IMR-90 (cell line): ENCODE data around the gene STX2. TPM values are rescaled to one million over a fixed set of nuclear protein-coding genes. Genes with fewer than 3 reads are reported as not detected.

Experiments used
- ATAC-seq: fragments of 200-7000 bp; cut with Tn5 transposase; 2 replicates; pipeline ENCODE4 v1.9.1; 2020; ENCODE audit warnings: low read depth, mild to moderate bottlenecking, moderate library complexity
- BruUV-seq: library from RNA; stranded (reverse); fragments of 400-500 nt; replicated peaks from 2 replicates; lab custom pipeline; 2021; lab: Mats Ljungman, UMichigan
- CTCF ChIA-PET: fragments of 300-600 bp; formaldehyde crosslinking; extraction: SDS; loops from one replicate; lab custom pipeline; 2021; ENCODE audit warnings: antibody characterized with exemption; lab: Yijun Ruan, JAX
- POLR2A ChIA-PET: fragments of 300-600 bp; sonication (Branson Sonifier 250); formaldehyde crosslinking; loops from one replicate; lab custom pipeline; 2022; ENCODE audit warnings: antibody characterized with exemption; ENCODE audit not compliant: unreplicated experiment; lab: Charles Lee
- DNase-seq: peaks from one replicate; pipeline ENCODE4 v3.0.0; 2013
- H2AFZ ChIP-seq: replicated peaks from 2 replicates; pipeline ENCODE3; 2013; ENCODE audit warnings: low read length, mild to moderate bottlenecking; ENCODE audit not compliant: poor library complexity
- H2AK5ac ChIP-seq: 2 replicates; pipeline ENCODE4 v1.6.1; 2013; ENCODE audit warnings: low read depth, low read length, inconsistent platforms
- H2AK9ac ChIP-seq: replicated peaks from 2 replicates; pipeline ENCODE3; 2013; ENCODE audit warnings: mild to moderate bottlenecking, low read depth, low read length, moderate library complexity; ENCODE audit not compliant: poor library complexity
- H2BK120ac ChIP-seq: 2 replicates; pipeline ENCODE4 v1.6.1; 2013; ENCODE audit warnings: low read depth, low read length, inconsistent platforms
- H2BK15ac ChIP-seq: 3 replicates; pipeline ENCODE4 v1.6.1; 2013; ENCODE audit warnings: low read depth, low read length, inconsistent platforms
- H2BK20ac ChIP-seq: 2 replicates; pipeline ENCODE4 v1.6.1; 2013; ENCODE audit warnings: low read depth, mild to moderate bottlenecking, inconsistent platforms, low read length, moderate library complexity
- H2BK5ac ChIP-seq: 2 replicates; pipeline ENCODE4 v1.6.1; 2013; ENCODE audit warnings: mild to moderate bottlenecking, low read depth, low read length, inconsistent platforms; ENCODE audit not compliant: poor library complexity, severe bottlenecking
- H3K14ac ChIP-seq: replicated peaks from 2 replicates; pipeline ENCODE4 v1.6.1; 2013; ENCODE audit warnings: low read depth, low read length, inconsistent platforms
- H3K18ac ChIP-seq: 2 replicates; pipeline ENCODE4 v1.6.1; 2013; ENCODE audit warnings: low read depth, low read length, control low read depth
- H3K23ac ChIP-seq: 2 replicates; pipeline ENCODE4 v1.6.1; 2013; ENCODE audit warnings: low read depth, low read length, inconsistent platforms
- H3K27ac ChIP-seq: 2 replicates; pipeline ENCODE4 v1.5.1; 2013; ENCODE audit warnings: mild to moderate bottlenecking, control low read depth, low read length; ENCODE audit not compliant: insufficient read depth
- H3K27me3 ChIP-seq: 2 replicates; pipeline ENCODE4 v1.6.1; 2013; ENCODE audit warnings: low read length; ENCODE audit not compliant: control insufficient read depth, insufficient read depth
- H3K36me3 ChIP-seq: 2 replicates; pipeline ENCODE4 v1.6.1; 2013; ENCODE audit warnings: low read length, mixed read lengths; ENCODE audit not compliant: control insufficient read depth, insufficient read depth
- H3K4ac ChIP-seq: 2 replicates; pipeline ENCODE4 v1.6.1; 2013; ENCODE audit warnings: low read depth, low read length, inconsistent platforms
- H3K4me1 ChIP-seq: 2 replicates; pipeline ENCODE4 v1.6.1; 2013; ENCODE audit warnings: low read length, mixed read lengths; ENCODE audit not compliant: control insufficient read depth, insufficient read depth
- H3K4me2 ChIP-seq: 2 replicates; pipeline ENCODE4 v1.6.1; 2013; ENCODE audit warnings: low read depth, mild to moderate bottlenecking, control low read depth, low read length, moderate library complexity
- H3K4me3 ChIP-seq: 2 replicates; pipeline ENCODE4 v1.5.1; 2013; ENCODE audit warnings: low read depth, mild to moderate bottlenecking, control low read depth, low read length, moderate library complexity; ENCODE audit not compliant: insufficient read depth
- H3K56ac ChIP-seq: 2 replicates; pipeline ENCODE4 v1.6.1; 2013; ENCODE audit warnings: low read length, inconsistent platforms; ENCODE audit not compliant: insufficient read depth; ENCODE audit errors: extremely low read depth
- H3K79me1 ChIP-seq, 2 experiments: 2 replicates each; pipeline ENCODE4 v1.6.1; 2013; ENCODE audit warnings: low read length in 2 of 2, inconsistent platforms in 1 of 2, low read depth in 1 of 2
- H3K9ac ChIP-seq: 2 replicates; pipeline ENCODE4 v1.6.1; 2013; ENCODE audit warnings: low read depth, low read length, control low read depth
- H3K9me1 ChIP-seq: 2 replicates; pipeline ENCODE4 v1.6.1; 2013; ENCODE audit warnings: low read length, inconsistent platforms; ENCODE audit not compliant: insufficient read depth
- H3K9me3 ChIP-seq: 2 replicates; pipeline ENCODE4 v1.6.1; 2013; ENCODE audit warnings: low read length; ENCODE audit not compliant: control insufficient read depth, insufficient read depth
- H4K20me1 ChIP-seq: 2 replicates; pipeline ENCODE4 v1.6.1; 2013; ENCODE audit warnings: low read length, inconsistent platforms; ENCODE audit not compliant: insufficient read depth
- H4K5ac ChIP-seq: 2 replicates; pipeline ENCODE4 v1.6.1; 2013; ENCODE audit warnings: mild to moderate bottlenecking, low read depth, low read length, control low read depth
- H4K8ac ChIP-seq, 2 experiments: 2 replicates each; pipeline ENCODE4 v1.6.1; 2013; ENCODE audit warnings: low read depth in 2 of 2, low read length in 2 of 2, control low read depth in 1 of 2, inconsistent platforms in 1 of 2
- H4K91ac ChIP-seq: 2 replicates; pipeline ENCODE4 v1.6.1; 2013; ENCODE audit warnings: low read depth, low read length, inconsistent platforms; ENCODE audit not compliant: insufficient read depth
- BHLHE40 ChIP-seq: fragments of 150-350 bp; IDR thresholded peaks from 2 replicates; pipeline ENCODE4 v1.6.1; 2016; ENCODE audit warnings: mild to moderate bottlenecking, low read depth, low read length
- CEBPB ChIP-seq: IDR thresholded peaks from 2 replicates; pipeline ENCODE4 v1.6.1; 2012; ENCODE audit warnings: low read depth, low read length, improper control_type of control experiment
- CTCF ChIP-seq: conservative IDR thresholded peaks from 2 replicates; pipeline ENCODE4 v1.5.1; 2012; ENCODE audit warnings: mild to moderate bottlenecking, low read depth, low read length, improper control_type of control experiment
- ELK1 ChIP-seq: fragments of 150-350 bp; IDR thresholded peaks from 2 replicates; pipeline ENCODE4 v1.6.1; 2016; ENCODE audit warnings: low read depth, mild to moderate bottlenecking, low read length, moderate library complexity, borderline replicate concordance
- FOS ChIP-seq: fragments of 150-350 bp; IDR thresholded peaks from 2 replicates; pipeline ENCODE4 v1.6.1; 2016; ENCODE audit warnings: low read depth, low read length
- MAFK ChIP-seq: IDR thresholded peaks from 2 replicates; pipeline ENCODE4 v1.6.1; 2012; ENCODE audit warnings: low read depth, low read length, improper control_type of control experiment
- MAZ ChIP-seq: IDR thresholded peaks from 2 replicates; pipeline ENCODE4 v1.6.1; 2012; ENCODE audit warnings: low read depth, mild to moderate bottlenecking, low read length, improper control_type of control experiment, moderate library complexity, borderline replicate concordance
- MXI1 ChIP-seq: IDR thresholded peaks from 2 replicates; pipeline ENCODE4 v1.6.1; 2012; ENCODE audit warnings: low read depth, mild to moderate bottlenecking, low read length, moderate library complexity, borderline replicate concordance
- RAD21 ChIP-seq: IDR thresholded peaks from 2 replicates; pipeline ENCODE4 v1.6.1; 2012; ENCODE audit warnings: low read length, improper control_type of control experiment
- RCOR1 ChIP-seq: IDR thresholded peaks from 2 replicates; pipeline ENCODE4 v1.6.1; 2012; ENCODE audit warnings: mild to moderate bottlenecking, low read length, improper control_type of control experiment; ENCODE audit not compliant: insufficient replicate concordance
- RFX5 ChIP-seq: IDR thresholded peaks from 2 replicates; pipeline ENCODE4 v1.8.0; 2012; ENCODE audit warnings: low read depth, mild to moderate bottlenecking, low read length, moderate library complexity
- SMC3 ChIP-seq: fragments of 150-350 bp; IDR thresholded peaks from 2 replicates; pipeline ENCODE4 v1.6.1; 2016; ENCODE audit warnings: low read depth, mild to moderate bottlenecking, antibody characterized with exemption, low read length, moderate library complexity
- USF2 ChIP-seq: fragments of 150-350 bp; IDR thresholded peaks from 2 replicates; pipeline ENCODE4 v1.6.1; 2017; ENCODE audit warnings: mild to moderate bottlenecking, antibody characterized with exemption, low read length, low read depth
- WGBS, 2 experiments: methylation state at CpG; one replicate each; pipeline versions ENCODE4 v1.1.5 to v1.1.7; 2013; ENCODE audit warnings: missing lambda C conversion rate in 2 of 2; ENCODE audit not compliant: insufficient read length in 1 of 2; ENCODE audit errors: extremely low coverage in 2 of 2; 5-methylcytosine and 5-hydroxymethylcytosine counted together
- dilution Hi-C: fragments of 300-500 bp; cut with HindIII; formaldehyde crosslinking; loops from one replicate; pipeline ENCODE4 v1.14.3; 2018; ENCODE audit warnings: low sequenced_read_pairs; ENCODE audit not compliant: unreplicated experiment
- in situ Hi-C: fragments of 300-500 bp; cut with MboI; formaldehyde crosslinking; loops from 3 replicates; pipeline ENCODE4 v1.14.3; 2019; ENCODE audit warnings: low sequenced_read_pairs, inconsistent platforms, mixed read lengths
- intact Hi-C: fragments of 100-400 bp; cut with micrococcal nuclease; formaldehyde crosslinking; loops from 2 replicates; pipeline ENCODE4 v1.10.0; 2022
- polyA plus RNA-seq, 3 experiments: library from polyadenylated mRNA; depleted of rRNA; stranded (reverse); fragments of >200 nt; gene quantifications; 2 replicates each; pipeline ENCODE4 v1.2.3, GENCODE V29; 2012; ENCODE audit warnings: low replicate concordance in 1 of 3
- total RNA-seq: library from RNA; depleted of rRNA; stranded (reverse); fragments of >200 nt; gene quantifications from 2 replicates; pipeline ENCODE4 v1.2.3, GENCODE V29; 2012

STX2 gene
- total and polyA plus RNA-seq, 2 of the 4 experiments (the other 2 are of a cell fraction) = 26.9 to 32.5 TPM

GRCh38 chr12:130807309-130807708 is 31.7 kb downstream of the STX2 start:
- Histone ChIP-seq H4K91ac (no peak overlapping the region), H3K9me1 (no peaks in the 10 kb centered on the region; the same call in 1 of the 2 replicates), H2BK15ac (no peak overlapping the region), H3K18ac (no peak overlapping the region), H3K27me3 (no peaks in the 10 kb centered on the region), H3K4me2 (no peak overlapping the region), H3K14ac (no peak overlapping the region), H3K79me1 (peaks cover 6 to 13% of the 10 kb centered on the region in 2 experiments; a peak in 3 of 4 replicates), H2BK5ac (no peak overlapping the region), H3K9me3 (no peaks in the 10 kb centered on the region), H3K4me1 (no peaks in the 10 kb centered on the region), H2BK120ac (no peak overlapping the region), H3K27ac (no peak overlapping the region), H2AK5ac (no peak overlapping the region), H3K4ac (no peak overlapping the region), H3K4me3 (no peak overlapping the region), H2AK9ac (no peak overlapping the region), H3K23ac (no peak overlapping the region), H2AFZ (no peak overlapping the region), H3K9ac (no peak overlapping the region), H4K20me1 (no peaks in the 10 kb centered on the region), H3K56ac (no peak overlapping the region), H4K5ac (no peak overlapping the region), H2BK20ac (no peak overlapping the region), H3K36me3 (peaks cover 43% of the 10 kb centered on the region), H4K8ac (no peak overlapping the region)
- ATAC-seq (no peak), DNase-seq (no peak)
- dilution Hi-C loops = no loop called here
- intact Hi-C loops = no loop called here
- in situ Hi-C loops = loop anchor here (25.0 kb wide), 1 partner anchor 905 kb away; the partner anchor contains the start of gene SFSWAP
- no peak for TF ChIP-seq MAZ
- no peak for TF ChIP-seq RCOR1
- TF ChIP-seq RFX5 = no peak
- no peak for TF ChIP-seq USF2
- no peak for TF ChIP-seq MAFK
- TF ChIP-seq MXI1 = no peak
- no peak for TF ChIP-seq BHLHE40
- TF ChIP-seq SMC3 = no peak
- no peak for TF ChIP-seq RAD21
- no peak for TF ChIP-seq FOS
- TF ChIP-seq ELK1 = no peak
- TF ChIP-seq CTCF = no peak
- TF ChIP-seq CEBPB = no peak
- no TSS peak for BruUV-seq
- 98% methylated on average over 8 of the region's 18 CpGs; no CpG with 5 or more reads in 1 of the 2 experiments for WGBS, 2 experiments
- CTCF ChIA-PET = no interaction called here
- POLR2A ChIA-PET = no interaction called here
